ENCODE measurements around the gene OVCA2. TPM values are rescaled to one million over a fixed set of nuclear protein-coding genes. Genes with fewer than 3 reads are reported as not detected.

The OVCA2 gene
- total RNA-seq, 1 donor from 2014 or later, result 48.8 TPM

GRCh38 chr17:2082003-2082781, 40.4 kb downstream of the OVCA2 start:
- intact Hi-C loops (cut with micrococcal nuclease), result no loop called here

DNA sequence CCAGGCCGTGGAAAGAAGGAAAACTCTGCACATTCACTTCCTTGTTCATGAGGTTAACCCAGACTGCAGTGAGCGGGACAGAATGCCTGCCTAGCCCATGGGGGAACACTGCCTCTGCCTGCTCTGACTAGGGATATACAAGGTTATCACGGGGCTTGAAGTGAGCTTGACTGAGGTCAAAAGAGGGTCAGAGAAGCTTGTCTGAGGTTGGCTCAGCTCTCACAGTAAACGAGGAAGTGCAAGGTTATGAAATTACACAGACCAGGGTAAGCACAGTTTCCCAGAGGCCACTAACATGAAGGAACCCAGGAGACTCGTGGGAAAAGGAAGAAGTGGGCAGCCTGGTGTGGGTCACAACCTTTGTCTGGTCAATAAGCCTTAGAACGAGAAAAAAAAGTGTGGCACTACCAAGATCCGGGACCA, 41.8 kb downstream of the OVCA2 start:
- intact Hi-C loops (cut with micrococcal nuclease), result no loop called here

DNA sequence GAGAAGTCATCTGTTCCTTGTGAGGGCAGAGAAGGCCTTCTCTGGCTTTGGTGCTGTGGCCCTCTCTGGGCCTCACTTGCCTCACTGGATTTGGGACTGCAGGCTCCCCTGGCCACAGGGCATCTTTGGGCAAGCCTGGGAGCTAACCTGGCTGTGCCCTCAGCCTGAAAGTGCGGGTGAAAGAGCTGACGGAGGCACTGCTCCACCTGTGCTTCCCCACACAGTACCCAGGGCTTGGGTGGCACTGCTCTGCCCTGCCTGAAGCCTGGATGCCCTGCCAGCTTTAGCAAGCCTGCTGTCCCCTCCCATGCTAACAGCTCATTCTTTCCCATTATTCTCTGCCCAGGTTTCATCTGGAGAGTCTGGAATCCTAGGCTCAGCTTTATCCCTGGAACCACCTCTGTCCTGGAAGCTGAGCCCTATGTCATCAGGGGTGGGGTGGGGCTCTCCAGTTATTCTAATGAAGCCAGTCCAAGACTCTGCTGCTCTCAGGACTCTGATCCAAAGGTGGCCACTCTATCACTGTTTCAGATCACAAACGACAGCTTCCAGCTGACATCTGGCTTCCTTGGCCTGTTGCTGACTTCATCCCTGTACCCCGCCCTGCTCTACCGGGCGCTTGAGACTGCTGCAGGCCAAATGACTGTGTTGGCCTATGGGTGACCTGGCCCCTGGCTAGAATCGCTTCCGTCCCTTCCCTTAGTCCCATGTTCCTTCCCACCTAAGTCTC, 42.4 kb downstream of the OVCA2 start:
- intact Hi-C loops (cut with micrococcal nuclease), result no loop called here

- intact Hi-C loops (cut with micrococcal nuclease), result loop anchor here (5.0 kb wide), 1 partner anchor 72 kb away; no protein-coding TSS in a partner anchor
These were observed 43.2 kb downstream of the OVCA2 start for GRCh38 chr17:2084766-2085647.

- intact Hi-C loops (cut with micrococcal nuclease), result loop anchor here (5.0 kb wide), 1 partner anchor 72 kb away; no protein-coding TSS in a partner anchor
These were observed 43.8 kb downstream of the OVCA2 start for GRCh38 chr17:2085648-2085949.

- intact Hi-C loops (cut with micrococcal nuclease), result loop anchor here (5.0 kb wide), 1 partner anchor 71 kb away; no protein-coding TSS in a partner anchor
These were observed 44.5 kb downstream of the OVCA2 start for GRCh38 chr17:2086306-2086705.

GRCh38 chr17:2087597-2088211, 45.9 kb downstream of the OVCA2 start:
- intact Hi-C loops (cut with micrococcal nuclease), result loop anchor here (5.0 kb wide), 1 partner anchor 70 kb away; no protein-coding TSS in a partner anchor

DNA sequence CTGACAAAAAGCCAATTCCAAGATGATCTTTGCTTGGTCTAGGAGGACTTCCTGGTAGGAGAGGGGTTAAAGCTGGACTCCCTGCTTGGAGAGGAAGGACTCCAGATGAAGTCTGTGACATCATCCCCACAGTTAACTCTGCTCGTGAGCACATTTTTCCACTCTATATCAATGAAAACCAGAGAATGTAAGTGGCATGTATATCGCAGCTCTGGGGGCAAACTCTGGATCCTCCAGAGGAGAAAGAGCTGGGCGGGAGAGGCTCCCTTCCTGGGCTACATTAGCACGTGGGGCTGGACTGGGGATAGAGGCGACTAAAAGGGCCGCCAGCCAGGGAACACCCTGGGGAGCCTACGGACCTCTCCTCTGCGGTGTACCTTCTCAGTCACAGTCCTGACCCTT, 47.2 kb downstream of the OVCA2 start:
- intact Hi-C loops (cut with micrococcal nuclease), result loop anchor here (1.0 to 5.0 kb wide), 9 partner anchors 12 to 372 kb away; no protein-coding TSS in a partner anchor

DNA sequence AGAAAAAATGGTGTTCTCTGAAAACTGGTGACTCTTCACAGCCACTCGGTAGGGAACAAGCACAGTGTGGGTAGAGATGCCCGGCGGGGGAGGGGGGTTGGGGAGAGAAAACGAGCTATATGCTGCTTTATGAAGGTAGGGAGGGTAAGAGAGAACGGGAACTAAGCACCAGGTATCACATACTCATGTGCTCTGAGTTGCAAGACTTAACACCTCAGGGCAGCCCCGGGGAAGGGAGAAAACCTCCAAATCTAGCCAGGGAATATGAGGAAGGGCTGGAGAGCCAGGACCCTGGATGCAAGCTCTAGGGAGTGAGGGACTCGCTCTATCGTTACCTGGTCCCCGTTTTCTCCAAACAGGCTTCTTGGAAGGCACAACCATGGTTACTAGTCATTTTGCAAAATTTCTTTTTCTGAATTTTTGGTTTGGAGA, 48.4 kb downstream of the OVCA2 start:
- intact Hi-C loops (cut with micrococcal nuclease), result no loop called here

- intact Hi-C loops (cut with micrococcal nuclease), result no loop called here
These were observed 49.1 kb downstream of the OVCA2 start for GRCh38 chr17:2090804-2091534.

DNA sequence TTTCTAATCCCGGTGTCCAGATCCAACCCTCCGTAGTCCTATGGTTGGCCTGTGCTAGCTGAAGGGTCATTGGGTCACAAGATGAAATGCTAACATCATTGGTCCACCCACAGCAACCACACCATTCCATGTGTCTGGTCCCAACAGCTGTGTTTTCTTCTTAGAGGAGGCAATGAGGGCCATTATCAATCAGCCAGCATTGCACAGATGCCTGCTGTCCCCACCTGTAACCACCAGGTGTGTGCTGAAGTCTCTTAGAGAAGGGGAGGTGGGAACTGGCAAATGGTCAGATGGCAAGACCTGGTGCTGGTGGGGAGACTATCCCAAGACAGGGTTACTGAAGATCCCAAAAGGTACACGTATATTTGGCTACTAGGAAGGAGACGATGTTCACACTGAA, 50.4 kb downstream of the OVCA2 start:
- intact Hi-C loops (cut with micrococcal nuclease), result no loop called here

Other genes with a start within 250 kb of the OVCA2 start
- gene SMYD4, start 212.1 kb upstream of the OVCA2 start, total RNA-seq, result 39.8 and 40.9 TPM in 2 replicates
- 260 and 281 TPM in 2 replicates for gene RPA1, start 212.0 kb upstream of the OVCA2 start, total RNA-seq
- gene RTN4RL1, start 16.7 kb upstream of the OVCA2 start, total RNA-seq, result 1.5 and 1.6 TPM in 2 replicates
- gene DPH1, start 11.9 kb upstream of the OVCA2 start, total RNA-seq, result 48.8 and 52.3 TPM in 2 replicates
- gene HIC1, start 13.1 kb downstream of the OVCA2 start, total RNA-seq, result 101 and 105 TPM in 2 replicates